GM21390 (cell line): Measurements from ENCODE around the gene CBX1.
"Not testable (repeated sequence)": the region's sequence is repeated elsewhere in the genome, so short reads cannot be mapped to it uniquely, and the experiment has no call there.

Experiments
- ATAC-seq: cut with Tn5 transposase; IDR thresholded peaks from one replicate; pipeline ENCODE4 v1.9.1; 2021; ENCODE audit not compliant: unreplicated experiment

The CBX1 gene

GRCh38 chr17:48074322-48075081, 26.8 kb downstream of the CBX1 start:
- ATAC-seq = no peak

GRCh38 chr17:48073566-48074094, 27.6 kb downstream of the CBX1 start:
- not testable (repeated sequence) for ATAC-seq

- ATAC-seq = not testable (repeated sequence)
Measured at GRCh38 chr17:48072811-48073210, 28.5 kb downstream of the CBX1 start.

DNA sequence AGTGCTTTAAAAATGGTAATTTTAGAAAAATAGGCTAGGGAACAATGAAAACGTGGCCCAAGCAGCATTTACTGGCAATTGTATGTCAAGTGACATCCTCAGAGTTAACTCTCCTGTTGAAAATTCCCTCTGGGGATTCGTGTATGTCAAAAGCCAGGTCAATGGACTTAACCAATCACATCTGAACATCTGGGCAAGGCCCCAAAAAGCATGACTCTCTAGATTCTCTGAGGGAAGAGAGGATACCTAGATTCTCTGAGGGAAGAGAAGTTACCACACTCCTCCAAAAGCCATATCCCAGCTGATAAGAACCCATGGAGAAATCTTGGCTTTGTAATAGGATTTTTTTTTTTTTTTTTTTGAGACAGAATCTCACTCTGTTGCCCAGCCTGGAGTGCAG, 29.6 kb downstream of the CBX1 start:
- ATAC-seq = no peak

DNA sequence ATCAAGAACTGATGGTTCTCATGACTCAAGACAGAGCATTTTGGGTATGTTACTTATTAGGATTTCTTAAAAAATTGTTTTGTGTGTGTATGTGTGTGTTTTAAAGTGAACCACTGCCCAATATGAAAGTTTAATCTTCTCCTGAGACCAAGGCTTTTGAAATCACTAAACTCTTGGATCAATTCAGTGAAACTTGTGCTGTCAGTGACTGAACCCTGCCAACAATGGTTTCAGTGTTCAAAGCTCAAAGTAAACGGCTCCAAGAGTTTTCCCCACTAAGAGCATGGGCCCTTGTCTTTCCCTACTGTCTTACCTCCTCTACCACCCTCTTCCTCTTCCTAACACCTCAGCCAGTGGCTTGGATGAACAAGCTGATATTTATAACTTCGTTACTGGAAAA, 31.1 kb downstream of the CBX1 start:
- no peak for ATAC-seq

DNA sequence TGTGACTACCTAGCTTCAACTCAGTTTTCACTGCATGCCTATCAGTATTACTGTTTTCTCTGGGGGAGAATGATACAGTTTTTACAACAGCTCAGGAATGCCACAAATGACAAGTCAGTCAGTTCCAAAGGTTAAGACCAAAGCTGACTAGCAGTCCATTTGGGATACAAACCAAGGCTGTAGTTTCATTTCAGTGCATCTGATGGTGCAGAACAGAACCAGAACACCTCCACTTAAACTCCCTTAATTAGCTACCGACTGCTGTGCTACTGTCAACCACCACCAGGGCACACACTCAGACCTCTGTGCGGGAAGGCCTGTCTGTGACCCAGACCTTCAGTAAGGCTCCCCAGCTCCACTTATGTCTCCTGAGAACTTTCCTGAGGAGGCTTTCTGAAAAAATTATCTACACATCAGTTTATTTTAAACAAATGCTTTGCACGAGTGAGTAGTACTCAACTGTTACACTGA, 32.8 kb downstream of the CBX1 start:
- no peak for ATAC-seq

- ATAC-seq = not testable (repeated sequence)
Measured at GRCh38 chr17:48067808-48068207, 33.5 kb downstream of the CBX1 start.

DNA sequence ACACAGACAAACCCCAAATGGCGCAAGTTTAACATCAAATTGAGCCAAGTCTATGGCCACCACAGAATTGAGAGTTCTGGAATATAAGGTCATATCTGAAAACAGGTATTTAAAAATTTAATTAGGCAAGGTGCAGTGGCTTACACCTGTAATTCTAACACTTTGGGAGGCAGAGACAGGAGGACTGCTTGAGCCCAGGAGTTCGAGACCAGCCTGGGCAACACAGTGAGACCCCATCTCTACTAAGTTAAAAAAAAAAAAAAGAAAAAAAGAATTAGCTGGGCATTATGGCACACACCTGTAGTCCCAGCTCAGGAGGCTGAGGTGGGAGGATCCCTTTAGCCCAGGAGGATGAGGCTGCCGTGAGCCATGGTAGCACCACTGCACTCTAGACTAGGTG, 34.0 kb downstream of the CBX1 start:
- ATAC-seq = no peak

DNA sequence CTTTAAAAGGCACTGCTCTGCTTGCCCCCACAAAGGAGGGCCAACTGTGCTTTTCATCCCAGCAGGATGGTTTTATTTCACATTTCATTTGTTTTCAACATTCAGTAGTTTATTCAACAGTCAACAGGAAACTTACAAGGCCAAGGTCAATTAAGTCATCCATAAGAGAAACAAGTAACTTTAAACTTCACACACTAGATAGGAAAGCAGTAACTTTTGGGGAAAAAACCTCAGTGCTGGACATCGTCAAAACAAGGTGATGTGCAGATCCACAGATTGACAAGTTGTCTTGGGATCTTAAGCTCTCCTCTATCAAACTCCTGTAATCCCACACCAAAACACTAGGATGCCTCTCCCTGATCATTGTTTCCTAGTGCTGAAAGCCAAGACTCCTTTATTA, 34.6 kb downstream of the CBX1 start:
- no peak for ATAC-seq

DNA sequence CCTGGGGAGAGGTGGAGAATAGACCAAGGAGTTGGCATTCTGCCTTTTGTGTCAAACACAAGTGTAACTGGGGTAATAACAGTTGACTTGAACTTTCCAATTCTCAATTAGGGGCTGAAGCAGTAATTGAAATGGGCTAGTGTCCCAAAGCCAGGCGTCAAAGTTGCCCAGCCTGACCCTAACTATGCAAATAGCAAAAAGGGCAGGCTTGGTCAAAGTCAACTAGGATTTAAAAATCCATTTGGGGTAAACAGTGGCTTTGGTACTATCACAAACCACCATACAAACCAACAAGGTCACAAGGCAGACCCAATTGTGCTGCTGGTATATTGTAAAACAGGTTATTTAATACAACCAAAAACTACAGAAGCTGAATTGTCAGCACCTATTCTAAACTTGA, 35.1 kb downstream of the CBX1 start:
- no peak for ATAC-seq

GRCh38 chr17:48064638-48065037, 36.6 kb downstream of the CBX1 start:
- no peak for ATAC-seq

- ATAC-seq = no peak
Measured at GRCh38 chr17:48062273-48062672, 39.0 kb downstream of the CBX1 start.

- ATAC-seq = no peak
Measured at GRCh38 chr17:48060249-48060648, 41.0 kb downstream of the CBX1 start.

DNA sequence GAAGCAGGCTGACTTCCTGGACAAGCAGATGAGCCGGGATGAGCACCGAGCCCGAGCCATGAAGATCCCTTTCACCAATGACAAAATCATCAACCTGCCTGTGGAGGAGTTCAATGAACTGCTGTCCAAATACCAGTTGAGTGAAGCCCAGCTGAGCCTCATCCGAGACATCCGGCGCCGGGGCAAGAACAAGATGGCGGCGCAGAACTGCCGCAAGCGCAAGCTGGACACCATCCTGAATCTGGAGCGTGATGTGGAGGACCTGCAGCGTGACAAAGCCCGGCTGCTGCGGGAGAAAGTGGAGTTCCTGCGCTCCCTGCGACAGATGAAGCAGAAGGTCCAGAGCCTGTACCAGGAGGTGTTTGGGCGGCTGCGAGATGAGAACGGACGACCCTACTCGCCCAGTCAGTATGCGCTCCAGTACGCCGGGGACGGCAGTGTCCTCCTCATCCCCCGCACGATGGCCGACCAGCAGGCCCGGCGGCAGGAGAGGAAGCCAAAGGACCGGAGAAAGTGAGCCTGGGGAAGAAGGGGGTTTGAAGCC, 42.1 kb downstream of the CBX1 start:
- ATAC-seq = no peak

- no peak for ATAC-seq
Measured at GRCh38 chr17:48058393-48059124, 42.7 kb downstream of the CBX1 start.

DNA sequence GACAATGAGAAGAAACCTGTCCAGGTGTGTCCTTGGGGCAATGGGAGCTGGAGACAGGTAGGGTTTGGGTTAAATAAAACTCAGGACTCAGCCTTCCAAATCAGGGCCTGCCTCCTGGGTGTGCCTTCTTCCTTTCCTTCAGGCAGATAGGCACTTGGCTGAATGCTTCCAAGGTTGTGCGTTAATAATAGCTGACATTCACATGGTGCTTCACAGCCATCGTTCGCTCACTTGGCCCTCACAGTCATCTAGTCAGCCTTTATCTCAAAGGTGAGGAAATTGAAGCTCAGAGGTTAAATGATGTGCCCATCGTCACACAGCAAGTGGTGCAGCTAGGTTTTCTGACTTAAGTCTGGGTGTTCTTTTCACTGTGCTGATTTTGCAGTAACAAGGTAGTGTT, 43.7 kb downstream of the CBX1 start:
- no peak for ATAC-seq

GRCh38 chr17:48056879-48057278, 44.4 kb downstream of the CBX1 start:
- ATAC-seq = no peak

GRCh38 chr17:48056246-48056745, 45.0 kb downstream of the CBX1 start:
- ATAC-seq = no peak

DNA sequence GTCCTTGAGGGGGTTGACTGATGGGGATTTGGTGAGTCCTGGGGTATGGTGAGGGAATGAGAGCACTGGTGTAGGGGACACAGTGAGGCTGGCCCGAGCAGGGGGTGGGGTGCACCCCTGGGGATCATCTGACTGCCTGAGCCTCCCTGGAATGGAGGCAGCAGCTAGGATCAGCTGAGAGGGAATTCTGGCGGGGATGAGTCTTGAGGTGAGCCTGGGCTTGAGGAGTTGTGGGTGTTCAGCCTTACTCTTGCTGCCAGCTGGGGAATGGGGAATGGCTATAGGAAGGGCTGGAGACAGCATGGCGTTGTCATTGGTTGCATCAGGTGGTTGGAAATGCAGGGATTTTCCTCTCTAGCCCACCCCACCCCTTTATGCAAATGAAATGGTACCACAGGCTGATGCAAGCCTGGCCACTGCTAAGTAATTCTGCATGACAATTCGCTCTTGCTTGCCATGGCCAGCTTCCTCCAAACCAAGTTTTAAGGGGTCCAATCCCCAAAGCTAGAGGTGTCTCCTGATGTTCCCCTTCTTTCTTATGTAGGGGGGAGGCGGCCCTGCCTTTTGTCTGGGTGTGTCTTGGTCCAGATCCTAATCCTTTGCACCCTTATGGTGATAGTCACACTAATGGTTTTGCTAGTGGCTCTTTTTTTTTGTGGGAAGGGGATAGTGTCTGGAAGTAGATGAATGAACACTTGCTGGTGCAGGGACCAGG, 45.6 kb downstream of the CBX1 start:
- peak; percentile 57 for ATAC-seq

DNA sequence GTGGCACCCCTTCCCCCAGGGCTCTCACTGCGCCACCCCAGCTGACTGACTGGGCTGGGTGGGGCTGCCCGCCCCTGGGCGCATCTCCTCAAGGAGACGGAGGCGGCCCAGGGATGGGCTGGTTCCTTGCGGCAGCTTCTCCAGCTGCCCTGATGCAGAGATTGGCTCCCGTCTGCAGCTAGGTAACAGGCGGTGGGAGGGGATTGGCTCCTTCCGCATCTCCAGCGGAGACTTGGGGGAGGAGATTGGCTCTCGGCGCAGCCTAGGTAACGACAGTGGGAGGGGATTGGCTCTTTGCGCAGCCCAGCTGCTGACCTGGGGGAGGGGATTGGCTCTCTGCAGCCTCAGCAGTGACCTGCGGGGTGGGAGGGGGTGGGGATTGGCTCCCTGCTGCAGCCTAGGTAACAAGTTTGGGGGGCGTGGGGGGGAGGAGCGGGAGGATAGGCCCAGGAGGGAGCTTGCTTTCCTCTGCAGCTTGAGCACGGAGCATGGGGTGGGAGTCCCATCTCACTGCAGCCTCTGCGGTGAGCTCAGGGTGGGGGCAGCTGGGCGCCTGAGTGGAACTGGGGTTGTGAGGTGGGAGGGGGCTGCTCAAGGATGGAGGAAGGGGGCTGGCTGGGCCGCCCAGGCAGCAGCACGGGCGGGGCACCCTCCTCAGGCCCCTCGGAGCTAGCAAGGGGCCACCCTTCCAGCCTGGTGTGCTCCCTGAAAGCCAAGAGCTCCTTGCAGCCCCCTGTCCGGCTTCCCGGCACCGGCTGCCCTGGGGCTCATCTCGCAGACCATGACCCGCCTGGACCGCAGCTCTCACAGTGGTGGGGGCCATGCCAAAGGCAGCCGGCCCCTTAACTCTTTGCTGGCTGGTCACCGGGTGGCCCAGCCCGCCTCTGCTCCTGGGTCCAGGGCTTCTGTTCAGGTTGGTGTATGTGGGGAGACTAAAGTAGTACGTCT, 46.8 kb downstream of the CBX1 start:
- no peak for ATAC-seq
